ENCODE measurements around the gene PNPLA6. TPM values are rescaled to one million over a fixed set of nuclear protein-coding genes. Genes with fewer than 3 reads are reported as not detected.
"Not testable (repeated sequence)": the region's sequence is repeated elsewhere in the genome, so short reads cannot be mapped to it uniquely, and the experiment has no call there.

PNPLA6 gene
- total RNA-seq, 1 donor from 2014 or later = 49.0 TPM

DNA sequence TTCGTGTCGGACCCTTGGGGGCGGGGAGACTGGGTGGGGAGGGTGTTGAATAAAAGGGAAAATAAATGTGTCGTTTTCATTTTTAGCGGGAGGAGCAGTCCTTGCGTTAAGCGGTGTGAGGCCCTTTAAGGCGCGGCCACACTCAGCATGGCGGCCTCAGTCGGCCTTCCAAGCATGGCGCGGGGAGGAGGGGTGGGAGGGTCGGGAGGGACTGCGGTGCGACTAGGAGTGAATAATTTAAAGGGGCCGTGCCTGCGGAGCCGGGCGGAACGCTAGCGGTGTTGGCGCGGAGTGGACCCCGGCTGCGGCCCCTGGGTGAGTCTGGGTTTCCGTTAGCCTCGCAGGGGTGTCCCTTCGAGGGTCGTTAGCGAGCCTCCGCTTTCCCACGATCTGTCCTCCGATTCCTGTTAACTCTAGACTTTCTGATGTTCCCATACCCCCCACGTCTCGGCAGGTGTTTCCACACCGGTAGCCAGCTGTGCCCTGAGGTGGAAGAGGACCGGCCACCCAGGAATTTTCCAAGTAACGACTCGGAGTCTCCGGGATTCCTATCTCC is 1.5 kb upstream of the PNPLA6 start:
- peak; percentile 80 for DNase-seq

- peak; percentile 81 for DNase-seq
These were observed 928 bp upstream of the PNPLA6 start for GRCh38 chr19:7534531-7535046.

DNA sequence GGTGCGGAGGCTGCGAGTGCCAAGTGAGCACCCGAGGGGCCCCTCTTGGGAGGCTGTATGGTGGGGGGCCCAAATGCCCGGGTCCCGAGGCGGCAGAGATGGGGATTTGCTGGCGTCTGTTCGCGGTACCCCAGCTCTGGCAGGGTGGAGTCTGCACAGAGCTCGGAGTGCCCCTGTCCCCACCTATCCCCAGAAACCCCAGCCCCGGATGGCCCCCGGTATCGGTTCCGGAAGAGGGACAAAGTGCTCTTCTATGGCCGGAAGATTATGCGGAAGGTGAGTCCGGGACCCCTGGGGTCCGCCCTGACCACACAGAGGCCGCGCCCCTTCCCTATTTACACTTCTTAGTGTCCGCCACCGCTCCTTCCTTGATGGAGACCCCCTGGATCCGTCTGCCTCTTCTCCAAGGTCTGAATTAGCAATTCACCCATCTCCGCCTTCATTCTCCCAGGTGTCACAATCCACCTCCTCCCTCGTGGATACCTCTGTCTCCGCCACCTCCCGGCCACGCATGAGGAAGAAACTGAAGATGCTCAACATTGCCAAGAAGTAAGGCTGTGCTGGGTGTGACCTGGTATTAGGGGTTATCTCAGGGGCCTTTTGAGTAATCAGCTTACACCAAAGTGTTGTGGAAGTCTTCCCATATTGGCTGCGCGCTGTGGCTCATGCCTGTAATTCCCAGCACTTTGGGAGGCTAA is 630 bp downstream of the PNPLA6 start:
- no peak for DNase-seq

GRCh38 chr19:7538990-7539389 is 3.5 kb downstream of the PNPLA6 start:
- DNase-seq = not testable (repeated sequence)

GRCh38 chr19:7539827-7540425 is 4.4 kb downstream of the PNPLA6 start:
- DNase-seq = no peak

GRCh38 chr19:7540761-7541474 is 5.4 kb downstream of the PNPLA6 start:
- DNase-seq = no peak

GRCh38 chr19:7541475-7541824 is 5.9 kb downstream of the PNPLA6 start:
- DNase-seq = no peak

DNA sequence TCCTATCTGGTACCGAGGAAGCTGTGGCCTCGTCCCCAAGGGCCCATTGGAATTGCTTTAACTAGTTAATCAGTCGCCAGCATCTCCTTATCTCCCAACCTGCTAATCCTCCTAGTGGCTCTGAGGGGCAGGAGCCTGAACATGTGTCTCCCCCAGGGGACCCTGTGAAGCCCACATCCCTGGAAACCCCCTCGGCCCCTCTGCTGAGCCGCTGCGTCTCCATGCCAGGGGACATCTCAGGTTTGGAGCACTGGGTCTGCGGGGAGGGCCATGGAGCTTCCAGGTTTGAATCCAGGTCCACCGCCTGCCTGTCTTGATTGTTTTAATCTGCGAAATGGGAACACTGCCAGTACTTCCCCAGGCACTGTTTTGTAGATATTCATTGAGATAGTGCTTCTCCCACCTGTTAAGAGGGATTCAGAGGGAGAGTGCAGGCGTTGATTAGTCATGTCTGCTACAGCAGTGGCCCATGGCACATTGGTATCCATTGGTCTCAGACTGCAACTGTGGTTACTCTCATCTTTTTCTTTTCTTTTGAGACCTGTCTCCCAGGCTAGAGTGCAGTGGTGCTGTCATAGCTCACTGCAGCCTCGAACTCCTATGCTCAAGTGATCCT is 6.4 kb downstream of the PNPLA6 start:
- no peak for DNase-seq

DNA sequence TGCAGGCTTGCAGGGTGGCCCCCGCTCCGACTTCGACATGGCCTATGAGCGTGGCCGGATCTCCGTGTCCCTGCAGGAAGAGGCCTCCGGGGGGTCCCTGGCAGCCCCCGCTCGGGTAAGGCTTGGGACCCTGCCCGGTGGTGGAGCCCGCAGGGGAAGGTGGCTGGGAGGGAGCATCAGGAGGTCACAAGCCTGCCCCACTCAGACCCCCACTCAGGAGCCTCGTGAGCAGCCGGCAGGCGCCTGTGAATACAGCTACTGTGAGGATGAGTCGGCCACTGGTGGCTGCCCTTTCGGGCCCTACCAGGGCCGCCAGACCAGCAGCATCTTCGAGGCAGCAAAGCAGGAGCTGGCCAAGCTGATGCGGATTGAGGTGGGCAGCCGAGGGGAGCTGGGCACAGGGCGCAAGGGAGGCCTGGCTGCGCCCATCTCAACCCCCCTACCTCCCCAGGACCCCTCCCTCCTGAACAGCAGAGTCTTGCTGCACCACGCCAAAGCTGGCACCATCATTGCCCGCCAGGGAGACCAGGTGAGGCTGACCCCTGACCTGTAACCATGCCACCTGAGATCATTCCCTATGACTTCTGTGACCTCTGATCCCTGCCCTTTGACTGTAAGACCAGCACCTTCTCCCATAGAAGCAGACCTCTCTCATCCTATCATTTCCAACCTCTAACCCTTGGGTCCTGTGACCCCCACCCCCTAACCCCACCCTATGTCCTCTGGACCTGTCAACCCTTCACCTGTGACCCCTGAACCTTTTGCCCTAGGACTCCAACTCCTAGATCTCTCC is 7.2 kb downstream of the PNPLA6 start:
- no peak for DNase-seq

DNA sequence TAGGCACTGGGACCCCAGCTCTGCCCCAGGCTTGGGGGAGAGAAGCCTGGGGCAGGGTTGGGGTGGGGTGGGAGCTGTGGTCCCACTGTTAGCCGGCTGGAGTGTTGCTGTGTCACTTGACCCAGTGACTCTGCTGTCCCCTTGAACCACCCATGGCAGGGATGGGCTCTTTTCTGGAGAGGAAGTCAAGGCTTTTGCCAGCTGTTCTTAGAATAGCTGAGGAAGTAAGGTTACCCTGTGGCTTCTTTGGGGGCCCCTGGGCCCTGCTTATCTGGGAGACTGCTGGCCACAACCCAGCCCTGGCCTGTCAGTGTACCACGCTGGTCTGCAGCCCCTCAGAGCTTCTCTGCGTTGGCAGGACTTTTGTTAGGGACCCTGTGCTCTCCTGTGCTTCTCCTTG is 9.1 kb downstream of the PNPLA6 start:
- no peak for DNase-seq

DNA sequence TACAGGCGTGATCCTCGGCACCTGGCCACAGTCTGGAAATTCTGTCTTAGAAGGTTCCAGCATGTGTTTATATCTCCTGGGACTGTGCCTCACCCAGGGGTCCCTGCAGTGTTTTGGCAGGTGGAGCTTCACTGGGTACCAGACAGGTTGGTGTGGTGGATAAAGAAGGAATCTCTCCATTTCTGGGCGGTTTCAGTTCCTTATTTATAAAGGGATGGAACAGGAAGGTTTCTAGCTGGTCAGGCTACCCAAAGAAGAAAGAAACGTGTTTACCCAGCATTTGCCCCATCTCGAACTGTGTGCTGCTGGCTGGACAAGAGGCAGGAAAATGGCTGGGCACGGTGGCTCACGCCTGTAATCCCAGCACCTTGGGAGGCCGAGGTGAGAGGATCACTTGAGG is 9.8 kb downstream of the PNPLA6 start:
- DNase-seq = no peak

- no peak for DNase-seq
These were observed 10.4 kb downstream of the PNPLA6 start for GRCh38 chr19:7545904-7546303.

DNA sequence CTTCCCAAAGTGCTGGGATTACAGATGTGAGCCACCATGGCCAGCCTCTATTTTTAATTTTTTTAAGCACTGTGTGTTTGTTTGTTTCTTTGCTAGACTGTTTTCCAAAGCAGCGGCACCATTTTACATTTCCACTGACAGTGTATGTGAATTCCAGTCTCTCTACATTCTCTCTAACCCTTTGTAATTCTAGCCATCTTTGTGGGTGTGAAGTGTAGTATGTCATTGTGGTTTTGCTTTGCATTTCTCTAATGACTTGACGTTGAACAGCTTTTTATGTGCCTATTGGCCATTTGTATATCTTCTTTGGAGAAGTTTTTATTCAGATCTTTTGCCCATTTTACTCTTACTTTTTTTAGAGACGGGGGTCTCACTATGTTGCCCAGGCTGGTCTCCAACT is 11.6 kb downstream of the PNPLA6 start:
- no peak for DNase-seq

DNA sequence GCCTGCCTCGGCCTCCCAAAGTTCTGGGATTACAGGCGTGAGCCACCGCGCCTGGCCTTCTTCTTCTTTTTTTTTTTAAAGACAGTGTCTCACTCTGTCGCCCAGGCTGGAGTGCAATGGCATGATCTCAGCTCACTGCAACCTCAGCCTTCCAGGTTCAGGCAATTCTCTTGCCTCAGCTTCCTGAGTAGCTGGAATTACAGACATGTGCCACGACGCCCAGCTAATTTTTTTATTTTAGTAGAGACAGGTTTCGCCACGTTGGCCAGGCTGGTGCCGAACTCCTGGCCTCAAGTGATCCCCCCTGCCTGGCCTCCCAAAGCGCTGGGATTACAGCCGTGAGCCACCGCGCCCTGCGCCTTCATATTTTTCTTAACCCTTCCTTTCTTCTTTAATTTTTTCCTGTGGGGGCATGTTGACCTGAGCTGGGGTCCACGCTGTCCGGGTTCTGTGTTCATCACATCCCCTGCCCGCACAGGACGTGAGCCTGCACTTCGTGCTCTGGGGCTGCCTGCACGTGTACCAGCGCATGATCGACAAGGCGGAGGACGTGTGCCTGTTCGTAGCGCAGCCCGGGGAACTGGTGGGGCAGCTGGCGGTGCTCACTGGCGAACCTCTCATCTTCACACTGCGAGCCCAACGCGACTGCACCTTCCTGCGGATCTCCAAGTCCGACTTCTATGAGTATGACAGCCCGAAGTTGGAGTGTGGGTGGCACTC is 14.1 kb downstream of the PNPLA6 start:
- no peak for DNase-seq

DNA sequence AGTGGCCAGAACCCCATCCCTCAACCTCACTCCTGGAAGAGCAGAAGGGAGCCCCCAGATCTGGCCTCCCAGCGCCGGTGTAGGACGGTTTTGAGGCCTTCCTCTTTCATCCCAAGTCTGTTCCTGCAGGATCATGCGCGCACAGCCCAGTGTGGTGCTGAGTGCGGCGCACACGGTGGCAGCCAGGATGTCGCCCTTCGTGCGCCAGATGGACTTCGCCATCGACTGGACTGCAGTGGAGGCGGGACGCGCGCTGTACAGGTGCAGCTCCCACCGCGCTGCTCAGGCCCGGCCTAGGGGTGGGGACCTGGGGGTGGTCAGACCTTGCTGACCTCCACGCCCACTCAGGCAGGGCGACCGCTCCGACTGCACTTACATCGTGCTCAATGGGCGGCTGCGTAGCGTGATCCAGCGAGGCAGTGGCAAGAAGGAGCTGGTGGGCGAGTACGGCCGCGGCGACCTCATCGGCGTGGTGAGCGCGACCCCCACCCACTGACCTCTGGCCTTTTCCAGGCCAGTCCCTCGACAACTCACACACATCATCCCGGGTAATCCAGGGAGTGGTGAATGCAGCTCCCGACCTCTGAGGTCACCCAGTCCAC is 14.8 kb downstream of the PNPLA6 start:
- no peak for DNase-seq

DNA sequence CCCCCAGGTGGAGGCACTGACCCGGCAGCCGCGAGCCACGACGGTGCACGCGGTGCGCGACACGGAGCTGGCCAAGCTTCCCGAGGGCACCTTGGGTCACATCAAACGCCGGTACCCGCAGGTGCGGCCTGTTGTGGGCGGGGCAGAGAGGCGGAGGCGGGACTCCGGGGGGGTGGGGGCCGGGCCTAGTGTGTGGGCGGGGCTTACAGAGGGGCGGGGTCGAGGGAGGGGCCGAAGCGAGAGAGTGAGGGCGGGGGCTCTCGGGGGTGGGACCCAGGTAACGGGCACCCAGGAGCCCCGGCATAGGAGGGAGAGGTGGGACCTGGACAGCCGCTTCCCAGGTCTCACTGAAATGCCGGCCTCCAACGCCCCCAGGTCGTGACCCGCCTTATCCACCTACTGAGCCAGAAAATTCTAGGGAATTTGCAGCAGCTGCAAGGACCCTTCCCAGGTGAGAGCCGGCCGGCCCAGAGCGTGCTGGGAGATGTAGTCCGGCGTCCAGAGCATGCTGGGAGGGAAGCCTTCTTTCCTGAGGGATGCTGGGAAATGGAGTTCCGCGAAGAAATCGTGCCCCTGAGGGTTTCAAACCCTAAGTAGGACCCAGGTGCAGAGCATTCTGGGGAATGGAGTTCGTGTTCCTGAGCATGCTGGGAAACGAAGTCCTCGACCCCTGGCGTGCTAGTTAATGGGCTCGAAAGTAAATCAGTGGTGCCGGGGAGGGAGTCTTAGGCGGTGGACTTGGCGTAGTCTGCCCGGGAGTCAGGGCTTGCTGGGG is 15.7 kb downstream of the PNPLA6 start:
- peak; percentile 82 for DNase-seq

DNA sequence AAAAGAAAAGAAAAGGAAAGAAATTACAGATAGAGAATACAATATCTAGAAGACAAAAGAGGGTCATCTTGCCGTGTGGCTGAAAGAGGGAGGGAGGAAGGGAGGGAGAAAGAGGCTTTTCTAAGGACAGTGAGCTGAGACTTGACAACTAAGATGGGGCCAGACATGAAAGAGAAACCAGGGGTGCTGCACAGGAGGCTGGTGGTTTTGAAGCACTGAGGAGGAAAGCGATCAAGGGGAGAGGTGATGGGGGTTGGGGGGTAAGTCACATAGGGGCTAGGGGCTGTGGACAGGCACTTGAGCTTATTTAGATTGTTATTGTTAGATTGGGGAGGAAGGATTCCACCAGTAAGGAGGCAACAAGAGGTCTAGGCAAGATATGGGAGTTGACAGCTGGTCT is 17.3 kb downstream of the PNPLA6 start:
- no peak for DNase-seq

- no peak for DNase-seq
These were observed 19.0 kb downstream of the PNPLA6 start for GRCh38 chr19:7554565-7554964.

GRCh38 chr19:7554990-7555864 is 19.7 kb downstream of the PNPLA6 start:
- DNase-seq = no peak
